GM12878 (cell line): ENCODE results near the gene CXCL13. TPM values are rescaled to one million over a fixed set of nuclear protein-coding genes. Genes with fewer than 3 reads are reported as not detected.

ENCODE experiments used
- ATAC-seq: fragments of 200-7000 bp; cut with Tn5 transposase; 3 replicates; pipeline ENCODE4 v1.9.1; 2020; ENCODE audit warnings: mild to moderate bottlenecking, moderate library complexity
- BruUV-seq: library from RNA; stranded (reverse); fragments of 400-500 nt; replicated peaks from 2 replicates; lab custom pipeline; 2021; lab: Mats Ljungman, UMichigan
- CTCF ChIA-PET: fragments of 300-600 bp; sonication (Branson Sonifier 250); formaldehyde crosslinking; extraction: SDS; loops from one replicate; lab custom pipeline; 2021; ENCODE audit warnings: inconsistent platforms; lab: Yijun Ruan, JAX
- POLR2A ChIA-PET: fragments of 350-600 bp; formaldehyde crosslinking; extraction: SDS; loops from one replicate; lab custom pipeline; 2021; ENCODE audit warnings: inconsistent platforms; lab: Charles Lee
- RAD21 ChIA-PET: fragments of 300-600 bp; sonication (Branson Sonifier 250); formaldehyde crosslinking; loops from one replicate; lab custom pipeline; 2023; ENCODE audit warnings: antibody characterized with exemption; ENCODE audit not compliant: unreplicated experiment; lab: Charles Lee
- SMC1A ChIA-PET: fragments of 300-600 bp; sonication (Branson Sonifier 250); formaldehyde crosslinking; loops from one replicate; lab custom pipeline; 2023; ENCODE audit not compliant: unreplicated experiment, uncharacterized antibody; lab: Charles Lee
- DNase-seq: peaks from one replicate; pipeline ENCODE4 v3.0.0-alpha.2; 2011; ENCODE audit warnings: low read depth, low spot score
- FAIRE-seq: peaks from 3 replicates; lab custom pipeline; 2011; peaks lifted over from hg19 to GRCh38; lab: Jason Lieb, UNC
- H2AFZ ChIP-seq: 2 replicates; pipeline ENCODE4 v1.6.0; 2011; ENCODE audit warnings: low read depth, low read length, control low read depth; ENCODE audit not compliant: control insufficient read depth
- H3K27ac ChIP-seq: 2 replicates; pipeline ENCODE4 v1.5.1; 2011; ENCODE audit warnings: control low read depth; ENCODE audit not compliant: control insufficient read depth, insufficient read depth
- H3K27me3 ChIP-seq, 2 experiments: replicated peaks in 1 of 2; 2 replicates each; pipeline versions ENCODE4 v1.6.0 to v1.6.1; 2011; ENCODE audit warnings: low read length in 1 of 2; ENCODE audit not compliant: control insufficient read depth in 2 of 2, insufficient read depth in 2 of 2
- H3K36me3 ChIP-seq, 2 experiments: 2 replicates each; pipeline ENCODE4 v1.5.1; 2011; ENCODE audit warnings: low read length in 1 of 2; ENCODE audit not compliant: control insufficient read depth in 2 of 2, insufficient read depth in 2 of 2
- H3K4me1 ChIP-seq: 2 replicates; pipeline ENCODE4 v1.6.1; 2011; ENCODE audit warnings: mild to moderate bottlenecking, low read length, moderate library complexity, mixed read lengths; ENCODE audit not compliant: control insufficient read depth, insufficient read depth
- H3K4me2 ChIP-seq: 2 replicates; pipeline ENCODE4 v1.6.0; 2011; ENCODE audit warnings: control low read depth; ENCODE audit not compliant: control insufficient read depth, insufficient read depth
- H3K4me3 ChIP-seq: fragments of 200-600 bp; sonication (generic); 2 replicates; pipeline ENCODE4 v1.5.1; 2016
- H3K79me2 ChIP-seq: 2 replicates; pipeline ENCODE4 v1.6.0; 2011; ENCODE audit warnings: low read length; ENCODE audit not compliant: control insufficient read depth, insufficient read depth
- H3K9ac ChIP-seq: 2 replicates; pipeline ENCODE4 v1.8.0; 2011; ENCODE audit warnings: low read length, control low read depth, mixed read lengths; ENCODE audit not compliant: control insufficient read depth, insufficient read depth
- H3K9me3 ChIP-seq: replicated peaks from 3 replicates; pipeline ENCODE4 v1.5.1; 2011; ENCODE audit warnings: mild to moderate bottlenecking, low read length; ENCODE audit not compliant: control insufficient read depth, insufficient read depth
- H4K20me1 ChIP-seq: 2 replicates; pipeline ENCODE4 v1.6.0; 2011; ENCODE audit not compliant: control insufficient read depth, insufficient read depth
- ATF2 ChIP-seq: IDR thresholded peaks from 2 replicates; pipeline ENCODE4 v1.6.1; 2012; ENCODE audit warnings: low read length, inconsistent platforms
- BCLAF1 ChIP-seq: fragments of 450-650 bp; IDR thresholded peaks from 2 replicates; pipeline ENCODE4 v1.6.1; 2017; ENCODE audit warnings: antibody characterized with exemption, mild to moderate bottlenecking, moderate library complexity
- CREM ChIP-seq: IDR thresholded peaks from 2 replicates; pipeline ENCODE4 v1.6.1; 2014; ENCODE audit warnings: antibody characterized with exemption, low read depth
- EED ChIP-seq: sonication (generic); IDR thresholded peaks from 2 replicates; pipeline ENCODE4 v1.6.1; 2016; ENCODE audit warnings: antibody characterized with exemption, low read depth
- ESRRA ChIP-seq: IDR thresholded peaks from 2 replicates; pipeline ENCODE4 v1.6.1; 2012; ENCODE audit warnings: mild to moderate bottlenecking, low read length, improper control_type of control experiment
- HDGF ChIP-seq: fragments of 450-650 bp; IDR thresholded peaks from 2 replicates; pipeline ENCODE4 v1.6.1; 2016; ENCODE audit warnings: antibody characterized with exemption
- MTA2 ChIP-seq: fragments of 450-650 bp; IDR thresholded peaks from 2 replicates; pipeline ENCODE4 v1.6.1; 2016; ENCODE audit warnings: low read depth, mild to moderate bottlenecking, moderate library complexity
- MYB ChIP-seq: fragments of 150-350 bp; IDR thresholded peaks from 2 replicates; pipeline ENCODE4 v1.6.1; 2014; ENCODE audit warnings: mild to moderate bottlenecking, low read depth, low read length, borderline replicate concordance
- MYC ChIP-seq: IDR thresholded peaks from 2 replicates; pipeline ENCODE4 v1.6.1; 2011; ENCODE audit warnings: mild to moderate bottlenecking, low read length, moderate library complexity, inconsistent platforms; ENCODE audit not compliant: insufficient read depth, insufficient replicate concordance, insufficient read length, severe bottlenecking
- POLR2AphosphoS5 ChIP-seq: IDR thresholded peaks from 2 replicates; pipeline ENCODE4 v1.6.1; 2011; ENCODE audit warnings: mild to moderate bottlenecking, low read length, inconsistent platforms
- REST ChIP-seq: IDR thresholded peaks from 2 replicates; pipeline ENCODE4 v1.6.1; 2012; ENCODE audit warnings: mild to moderate bottlenecking, low read depth, low read length
- TBL1XR1 ChIP-seq: IDR thresholded peaks from 2 replicates; pipeline ENCODE4 v1.6.1; 2012; ENCODE audit warnings: low read depth, low read length, improper control_type of control experiment
- TCF7 ChIP-seq: IDR thresholded peaks from 2 replicates; pipeline ENCODE4 v1.6.1; 2014; ENCODE audit warnings: antibody characterized with exemption, borderline replicate concordance
- ZBTB33 ChIP-seq: fragments of 450-650 bp; IDR thresholded peaks from 2 replicates; pipeline ENCODE4 v1.6.1; 2017; ENCODE audit warnings: mild to moderate bottlenecking
- ZZZ3 ChIP-seq: IDR thresholded peaks from 2 replicates; pipeline ENCODE4 v1.6.1; 2011; ENCODE audit warnings: low read depth; ENCODE audit not compliant: control insufficient read depth, insufficient read length
- WGBS: methylation state at CpG from one replicate; pipeline ENCODE4 v1.1.6; 2016; ENCODE audit warnings: low lambda C conversion rate; ENCODE audit not compliant: insufficient replicate concordance, insufficient coverage; ENCODE audit errors: missing lambda C conversion rate; 5-methylcytosine and 5-hydroxymethylcytosine counted together
- in situ Hi-C: fragments of 300-500 bp; cut with MboI; formaldehyde crosslinking; loops from 9 replicates; pipeline ENCODE4 v1.14.3; 2018; ENCODE audit warnings: mixed read lengths
- intact Hi-C: fragments of 100-400 bp; cut with micrococcal nuclease; formaldehyde crosslinking; loops from one replicate; pipeline ENCODE4 v1.14.2; 2022; ENCODE audit not compliant: unreplicated experiment
- polyA plus RNA-seq, 11 experiments: library from polyadenylated mRNA; depleted of rRNA in 4 of 11; unstranded in 6 of 11; stranded (reverse) in 5 of 11; fragments of >200 nt; fragmentation: Nextera tagmentation in 4 of 11; fragmentation: Illumina TruSeq in 1 of 11; extraction: Ambion mirVana in 4 of 11; extraction: Trizol in 1 of 11; gene quantifications; 1 replicate in 1 of 11; 2 replicates in 10 of 11; pipeline versions ENCODE4 v1.2.1 to v1.2.3, GENCODE V29; 2011 to 2016; ENCODE audit warnings: inconsistent platforms in 2 of 11, missing spikeins in 2 of 11, low read depth in 1 of 11
- total RNA-seq, 4 experiments: library from RNA; depleted of rRNA in 3 of 4; stranded (reverse); fragments of >200 nt in 3 of 4; fragmentation: Illumina TruSeq in 1 of 4; extraction: Trizol in 1 of 4; gene quantifications; 2 replicates each; pipeline versions ENCODE4 v1.2.1 to v1.2.3, GENCODE V29; 2013 to 2021

The CXCL13 gene
- total and polyA plus RNA-seq, 10 of the 15 experiments (the other 5 are each of a cell fraction or from before 2014, with no cell fraction given) = 0.05 to 0.16 TPM; not detected in 8

GRCh38 chr4:77591532-77591931, 14.1 kb upstream of the CXCL13 start (continued):
- TF ChIP-seq MYB (no peak), ATF2 (no peak), ZBTB33 (no peak), TCF7 (no peak), BCLAF1 (no peak), TBL1XR1 (no peak)

GRCh38 chr4:77593101-77593500, 12.5 kb upstream of the CXCL13 start:
- intact Hi-C loops (no loop called here), in situ Hi-C loops (no loop called here)
- Histone ChIP-seq H3K27me3 (no peaks in the 10 kb centered on the region; a peak in 3 of 4 replicates), H3K9ac (no peak overlapping the region), H3K36me3 (no peaks in the 10 kb centered on the region), H3K4me2 (peak overlapping the region; percentile 25; the same call in 1 of the 2 replicates), H3K4me3 (no peak overlapping the region), H3K4me1 (no peaks in the 10 kb centered on the region; the same call in 1 of the 2 replicates), H3K9me3 (no peaks in the 10 kb centered on the region), H3K27ac (no peak overlapping the region), H2AFZ (no peak overlapping the region), H4K20me1 (no peaks in the 10 kb centered on the region), H3K79me2 (no peaks in the 10 kb centered on the region)
- ChIA-PET CTCF (interaction anchor here (0.5 to 3.0 kb wide), 8 partner anchors 8 to 546 kb away, joined by 3 to 13 read pairs (median 4); no protein-coding TSS in a partner anchor), RAD21 (no interaction called here), POLR2A (no interaction called here), SMC1A (interaction anchor here (0.8 to 2.1 kb wide), 3 partner anchors 8 to 86 kb away, joined by 3 to 7 read pairs (median 4); no protein-coding TSS in a partner anchor)
- DNase-seq (no peak), ATAC-seq (peak; percentile 58), FAIRE-seq (no peak)
- BruUV-seq = no TSS peak
- WGBS = 30% methylated on average over 7 of the region's 7 CpGs
- TF ChIP-seq ESRRA = no peak
- TF ChIP-seq EED = no peak
- TF ChIP-seq MTA2 = peak; percentile 81
- TF ChIP-seq ZZZ3 = no peak
- no peak for TF ChIP-seq HDGF
- TF ChIP-seq REST = no peak
- TF ChIP-seq POLR2AphosphoS5 = no peak
- no peak for TF ChIP-seq MYC
- TF ChIP-seq CREM = no peak
